Ovary (tissue), 9 donors: ENCODE results near the gene ASB13. TPM values are rescaled to one million over a fixed set of nuclear protein-coding genes. Genes with fewer than 3 reads are reported as not detected.
A peak's percentile ranks its signal among the peaks of the same experiment; 100 is the strongest.

Experiments used
- DNase-seq, 5 donors: peaks; one replicate each; pipeline ENCODE4 v3.0.0-alpha.2; 2019 to 2020
- H3K27ac ChIP-seq, 2 donors: fragments of 200-600 bp; one replicate each; pipeline versions ENCODE4 v1.5.1 to v1.8.0; 2019 to 2022
- H3K27me3 ChIP-seq: fragments of 200-600 bp; one replicate; pipeline ENCODE4 v1.8.0; 2022
- H3K36me3 ChIP-seq: fragments of 200-600 bp; sonication (generic); one replicate; pipeline ENCODE4 v1.5.1; 2019
- H3K4me1 ChIP-seq: one replicate; pipeline ENCODE4 v1.8.1; 2013; ENCODE audit warnings: mild to moderate bottlenecking, moderate library complexity; ENCODE audit not compliant: insufficient read depth
- H3K4me3 ChIP-seq: fragments of 200-600 bp; sonication (generic); one replicate; pipeline ENCODE4 v1.5.1; 2017
- H3K9me3 ChIP-seq, 2 donors: fragments of 200-600 bp in 1 of 2; sonication (generic) in 1 of 2; one replicate each; pipeline versions ENCODE4 v1.5.1 to v1.8.1; 2013 to 2019; ENCODE audit warnings: mild to moderate bottlenecking in 1 of 2, moderate library complexity in 1 of 2
- EP300 ChIP-seq: sonication (generic); formaldehyde crosslinking; IDR thresholded peaks from one replicate; pipeline ENCODE4 v1.6.1; 2017; ENCODE audit warnings: antibody characterized with exemption
- POLR2A ChIP-seq: fragments of 450-650 bp; IDR thresholded peaks from one replicate; pipeline ENCODE4 v1.6.1; 2017; ENCODE audit warnings: antibody characterized with exemption, mild to moderate bottlenecking, moderate library complexity
- WGBS, 3 donors: extraction: QIAGEN DNeasy Blood & Tissue Kit in 1 of 3; methylation state at CpG; one replicate each; pipeline versions ENCODE4 v1.1.5 to v1.1.7; 2013 to 2017; 5-methylcytosine and 5-hydroxymethylcytosine counted together
- intact Hi-C, 4 donors: fragments of 100-400 bp; cut with DNase I; formaldehyde crosslinking; loops; one replicate each; pipeline versions ENCODE4 v1.11.0 to v1.15.1; 2022 to 2023
- polyA plus RNA-seq, 2 donors: library from polyadenylated mRNA; stranded (reverse); fragments of 200-250 nt in 1 of 2; fragments of 350-450 nt in 1 of 2; fragmentation: Illumina TruSeq in 1 of 2; extraction: RNeasy Lipid Tissue Mini Kit (QIAGEN cat#74804) in 1 of 2; gene quantifications; one replicate each; pipeline ENCODE4 v1.2.3, GENCODE V29; 2013 to 2014
- total RNA-seq, 7 donors: library from RNA; depleted of rRNA in 2 of 7; stranded (reverse); fragments of >200 nt in 2 of 7; fragmentation: NEBNext Ultra II Directional in 3 of 7; extraction: Animal tissue kit (Norgen Biotek cat#: 25700) in 3 of 7; gene quantifications; one replicate each; pipeline versions ENCODE4 v1.1.0 to v1.2.4, GENCODE V29; 2016 to 2023
- TF ChIP-seq, protein P1 (sequence below), 3 donors: fragments of 450-650 bp in 2 of 3; fragments of 200-600 bp in 1 of 3; IDR thresholded peaks; one replicate each; pipeline versions ENCODE4 v1.5.1 to v1.8.0; 2016 to 2022; ENCODE audit warnings: antibody characterized with exemption in 3 of 3, mild to moderate bottlenecking in 1 of 3
- donor health status: DM: no; HTN: no; CAD: no; lungs with moderate emphysema.
- donor health status: DM: no; HTN: no; CAD: no.
- donor health status: Bipolar disorder and iron deficiency.
- donor health status: DM: yes; HTN: yes; CAD: no.
- donor health status: DM: no; HTN: no; CAD: no.
- donor health status: DM: yes; HTN: yes; CAD: no.

The ASB13 gene
- total and polyA plus RNA-seq, 9 donors: 15.0 to 45.6 (median 23.2) TPM

DNA sequence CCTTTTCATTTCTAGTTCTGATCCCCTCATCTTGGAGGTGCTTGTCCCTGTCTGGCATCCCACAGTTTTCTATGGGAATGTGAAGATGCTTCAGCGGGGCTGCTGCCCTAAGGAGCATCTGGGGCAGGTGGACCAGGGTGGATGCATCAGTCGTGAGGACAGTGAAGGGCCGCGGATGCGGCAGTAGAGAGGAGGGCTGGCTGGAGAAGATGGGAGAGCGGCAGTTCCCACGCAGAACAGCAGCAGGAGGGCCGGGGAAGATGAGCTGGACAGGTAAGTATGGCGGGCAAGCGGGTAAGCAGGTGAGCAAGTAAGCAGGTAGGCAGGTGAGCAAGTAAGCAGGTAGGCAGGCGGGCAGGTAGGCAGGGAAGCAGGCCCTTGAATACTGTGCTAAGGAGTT, 48.9 kb downstream of the ASB13 start:
- Histone ChIP-seq H3K27me3 (no peaks in the 10 kb centered on the region), H3K9me3 (no peaks in the 10 kb centered on the region), H3K4me3 (no peak overlapping the region), H3K36me3 (no peaks in the 10 kb centered on the region), H3K27ac (no peak overlapping the region), H3K4me1 (peaks cover 36% of the 10 kb centered on the region)
- TF ChIP-seq, protein P1, sequence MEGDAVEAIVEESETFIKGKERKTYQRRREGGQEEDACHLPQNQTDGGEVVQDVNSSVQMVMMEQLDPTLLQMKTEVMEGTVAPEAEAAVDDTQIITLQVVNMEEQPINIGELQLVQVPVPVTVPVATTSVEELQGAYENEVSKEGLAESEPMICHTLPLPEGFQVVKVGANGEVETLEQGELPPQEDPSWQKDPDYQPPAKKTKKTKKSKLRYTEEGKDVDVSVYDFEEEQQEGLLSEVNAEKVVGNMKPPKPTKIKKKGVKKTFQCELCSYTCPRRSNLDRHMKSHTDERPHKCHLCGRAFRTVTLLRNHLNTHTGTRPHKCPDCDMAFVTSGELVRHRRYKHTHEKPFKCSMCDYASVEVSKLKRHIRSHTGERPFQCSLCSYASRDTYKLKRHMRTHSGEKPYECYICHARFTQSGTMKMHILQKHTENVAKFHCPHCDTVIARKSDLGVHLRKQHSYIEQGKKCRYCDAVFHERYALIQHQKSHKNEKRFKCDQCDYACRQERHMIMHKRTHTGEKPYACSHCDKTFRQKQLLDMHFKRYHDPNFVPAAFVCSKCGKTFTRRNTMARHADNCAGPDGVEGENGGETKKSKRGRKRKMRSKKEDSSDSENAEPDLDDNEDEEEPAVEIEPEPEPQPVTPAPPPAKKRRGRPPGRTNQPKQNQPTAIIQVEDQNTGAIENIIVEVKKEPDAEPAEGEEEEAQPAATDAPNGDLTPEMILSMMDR (IDR thresholded peaks at IDR 0.05): no peak
- no peak for TF ChIP-seq POLR2A
- no peak for TF ChIP-seq EP300
- intact Hi-C loops: loop anchor here in 1 of 4 donors (5.0 kb wide), 1 partner anchor 155 kb away; no protein-coding TSS in a partner anchor
- WGBS, 3 donors: 90 to 98% (median 95%) methylated on average over 11 of the region's 11 CpGs
- no peak for DNase-seq

DNA sequence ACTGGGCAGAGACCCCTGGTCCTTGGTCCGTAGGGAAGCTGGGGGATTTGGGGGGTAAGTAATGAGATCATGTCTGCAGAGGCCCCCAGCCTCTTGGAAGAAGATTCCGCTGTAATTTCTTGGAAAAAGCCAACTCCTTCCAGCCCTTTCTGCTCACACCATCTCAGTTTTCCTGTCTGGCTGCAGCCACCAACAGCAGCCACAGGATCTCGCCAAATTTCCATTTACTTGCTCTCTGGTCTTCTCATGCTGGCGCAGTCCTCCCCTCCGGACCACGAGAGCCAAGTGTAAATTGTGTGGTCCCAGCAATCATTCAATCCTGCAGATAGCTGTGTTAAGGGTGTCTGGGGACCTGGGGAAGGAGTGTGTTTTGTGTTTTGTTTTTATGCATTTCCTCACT, 49.6 kb downstream of the ASB13 start:
- intact Hi-C loops: loop anchor here in 1 of 4 donors (5.0 kb wide), 1 partner anchor 155 kb away; no protein-coding TSS in a partner anchor
- no peaks in the 10 kb centered on the region for H3K27me3 ChIP-seq
- 26 to 33% (median 30%) methylated on average over 6 of the region's 6 CpGs for WGBS, 3 donors
- H3K36me3 ChIP-seq: no peaks in the 10 kb centered on the region
- H3K9me3 ChIP-seq: no peaks in the 10 kb centered on the region
- no peak overlapping the region for H3K4me3 ChIP-seq
- TF ChIP-seq, protein P1 (IDR thresholded peaks at IDR 0.05): no peak
- no peak for TF ChIP-seq POLR2A
- peak overlapping the region in 1 of 2 donors; percentile 9 for H3K27ac ChIP-seq
- no peak for DNase-seq
- H3K4me1 ChIP-seq: peaks cover 36% of the 10 kb centered on the region

DNA sequence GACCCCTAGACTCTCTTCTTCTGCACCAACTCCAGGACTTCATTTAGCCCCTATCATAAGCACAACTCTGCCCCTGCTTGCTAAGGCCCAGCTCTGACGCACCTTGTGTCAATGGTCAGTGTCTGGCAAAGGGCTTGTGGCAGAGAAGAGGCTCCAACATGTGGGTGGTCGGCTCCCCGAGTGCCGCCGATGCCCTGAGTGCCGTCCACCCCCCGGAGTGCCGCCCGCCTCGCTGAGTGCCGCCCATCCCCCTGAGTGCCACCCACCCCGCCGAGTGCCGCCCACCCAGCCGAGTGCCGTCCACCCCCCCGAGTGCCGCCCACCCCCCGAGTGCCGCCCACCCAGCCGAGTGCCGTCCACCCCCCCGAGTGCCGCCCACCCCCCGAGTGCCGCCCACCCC, 50.3 kb downstream of the ASB13 start:
- H3K27me3 ChIP-seq: no peaks in the 10 kb centered on the region
- intact Hi-C loops: loop anchor here in 1 of 4 donors (5.0 kb wide), 1 partner anchor 154 kb away; no protein-coding TSS in a partner anchor
- H3K9me3 ChIP-seq: no peaks in the 10 kb centered on the region
- WGBS, 3 donors: 82 to 95% (median 88%) methylated on average over 11 to 26 of the region's 26 CpGs
- no peak for DNase-seq
- H3K4me1 ChIP-seq: peaks cover 36% of the 10 kb centered on the region
- TF ChIP-seq EP300 (no peak), POLR2A (no peak)
- TF ChIP-seq, protein P1 (IDR thresholded peaks at IDR 0.05): no peak
- no peaks in the 10 kb centered on the region for H3K36me3 ChIP-seq
- H3K27ac ChIP-seq: peak overlapping the region in 1 of 2 donors; percentile 21
- no peak overlapping the region for H3K4me3 ChIP-seq

DNA sequence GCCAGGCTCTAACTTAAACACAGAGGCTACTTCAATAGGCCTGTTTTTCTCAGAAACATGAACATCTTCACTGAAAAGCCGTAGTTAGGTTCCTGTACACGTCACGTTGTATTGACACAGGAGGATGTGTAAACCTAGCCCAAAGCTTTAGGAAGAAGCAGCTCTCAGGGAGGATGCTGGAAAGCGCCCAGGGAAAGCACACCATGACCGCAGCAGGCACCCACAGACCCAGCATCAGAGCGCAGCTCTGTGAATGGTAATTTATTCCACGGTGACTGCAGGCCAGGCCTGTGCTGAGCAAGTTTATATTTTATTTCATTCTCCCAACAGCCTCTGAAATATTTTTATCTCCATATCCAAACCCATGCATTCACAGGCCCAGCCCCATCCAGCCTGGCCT, 51.1 kb downstream of the ASB13 start:
- intact Hi-C loops: loop anchor here in 1 of 4 donors (5.0 kb wide), 1 partner anchor 153 kb away; no protein-coding TSS in a partner anchor
- peaks cover 34% of the 10 kb centered on the region for H3K4me1 ChIP-seq
- TF ChIP-seq POLR2A (no peak), EP300 (no peak)
- TF ChIP-seq, protein P1 (IDR thresholded peaks at IDR 0.05): no peak
- WGBS, 3 donors: 71 to 85% (median 83%) methylated on average over 7 of the region's 7 CpGs
- no peaks in the 10 kb centered on the region for H3K36me3 ChIP-seq
- no peaks in the 10 kb centered on the region for H3K27me3 ChIP-seq
- H3K9me3 ChIP-seq: no peaks in the 10 kb centered on the region
- no peak overlapping the region for H3K4me3 ChIP-seq
- no peak for DNase-seq
- peak overlapping the region in 1 of 2 donors; percentile 21 for H3K27ac ChIP-seq
